SK-N-SH (cell line): Measurements from ENCODE around the gene WDR82.

ENCODE experiments used
- FOXM1 ChIP-seq: IDR thresholded peaks from 2 replicates; pipeline ENCODE4 v1.4.0; 2012; ENCODE audit warnings: low read depth, mild to moderate bottlenecking
- MXI1 ChIP-seq: IDR thresholded peaks from 2 replicates; pipeline ENCODE4 v1.6.1; 2012; ENCODE audit warnings: mild to moderate bottlenecking, low read depth, low read length, improper control_type of control experiment
- POLR2AphosphoS5 ChIP-seq: IDR thresholded peaks from 2 replicates; pipeline ENCODE4 v1.6.1; 2012; ENCODE audit warnings: low read depth, low read length
- YY1 ChIP-seq: IDR thresholded peaks from 2 replicates; pipeline ENCODE4 v1.4.0; 2012; ENCODE audit warnings: low read depth, mild to moderate bottlenecking
- TF ChIP-seq, protein P1 (sequence below): fragments of 200-600 bp; sonication (generic); IDR thresholded peaks from 2 replicates; pipeline ENCODE4 v1.6.1; 2017; ENCODE audit warnings: antibody characterized with exemption, mild to moderate bottlenecking, moderate library complexity
- TF ChIP-seq, protein P2 (sequence below): IDR thresholded peaks from 2 replicates; pipeline ENCODE4 v1.4.0; 2012; ENCODE audit warnings: low read depth, borderline replicate concordance

DNA sequence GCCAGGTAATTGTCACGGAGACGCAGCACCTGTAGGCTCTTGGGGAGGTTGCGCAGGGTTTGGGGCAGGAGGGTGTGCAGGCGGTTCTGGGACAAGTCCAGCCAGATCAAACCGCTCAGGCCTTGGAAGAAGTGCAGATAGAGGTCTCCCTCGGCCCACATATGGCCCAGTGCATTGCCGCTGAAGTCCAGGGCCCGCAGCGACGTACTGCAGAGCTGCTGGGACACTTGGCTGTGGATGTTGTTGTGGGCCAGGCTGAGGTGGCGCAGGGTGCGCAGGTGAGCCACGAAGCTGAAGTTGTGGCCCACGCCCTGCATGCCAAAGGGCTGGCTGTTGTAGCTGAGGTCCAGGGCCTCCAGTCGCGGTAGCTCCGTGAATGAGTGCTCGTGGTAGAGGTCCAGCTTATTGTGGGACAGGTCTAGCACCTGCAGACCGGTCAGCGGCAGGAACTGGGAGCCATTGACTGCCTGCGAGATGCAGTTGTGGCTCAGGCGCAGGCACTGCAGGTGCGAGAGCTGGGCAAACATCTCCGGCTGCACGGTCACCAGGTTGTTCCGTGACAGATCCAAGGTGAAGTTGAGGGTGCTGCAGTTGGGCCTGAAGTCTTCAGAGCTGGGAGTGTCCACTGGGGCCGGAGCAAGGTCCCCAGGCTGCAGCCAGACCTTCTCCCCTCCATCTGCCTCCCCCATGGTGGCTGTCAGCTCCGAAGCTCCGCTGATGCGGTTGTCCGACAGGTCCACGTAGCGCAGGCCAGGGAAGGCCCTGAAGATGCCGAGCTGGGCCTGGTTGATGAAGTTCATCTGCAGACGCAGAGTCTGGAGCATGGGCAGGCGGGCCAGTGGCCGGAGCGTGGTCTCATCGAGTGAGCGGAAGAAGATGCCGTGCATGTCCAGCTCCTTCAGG, 55.9 kb downstream of the WDR82 start:
- no peak for TF ChIP-seq MXI1
- TF ChIP-seq, protein P1, sequence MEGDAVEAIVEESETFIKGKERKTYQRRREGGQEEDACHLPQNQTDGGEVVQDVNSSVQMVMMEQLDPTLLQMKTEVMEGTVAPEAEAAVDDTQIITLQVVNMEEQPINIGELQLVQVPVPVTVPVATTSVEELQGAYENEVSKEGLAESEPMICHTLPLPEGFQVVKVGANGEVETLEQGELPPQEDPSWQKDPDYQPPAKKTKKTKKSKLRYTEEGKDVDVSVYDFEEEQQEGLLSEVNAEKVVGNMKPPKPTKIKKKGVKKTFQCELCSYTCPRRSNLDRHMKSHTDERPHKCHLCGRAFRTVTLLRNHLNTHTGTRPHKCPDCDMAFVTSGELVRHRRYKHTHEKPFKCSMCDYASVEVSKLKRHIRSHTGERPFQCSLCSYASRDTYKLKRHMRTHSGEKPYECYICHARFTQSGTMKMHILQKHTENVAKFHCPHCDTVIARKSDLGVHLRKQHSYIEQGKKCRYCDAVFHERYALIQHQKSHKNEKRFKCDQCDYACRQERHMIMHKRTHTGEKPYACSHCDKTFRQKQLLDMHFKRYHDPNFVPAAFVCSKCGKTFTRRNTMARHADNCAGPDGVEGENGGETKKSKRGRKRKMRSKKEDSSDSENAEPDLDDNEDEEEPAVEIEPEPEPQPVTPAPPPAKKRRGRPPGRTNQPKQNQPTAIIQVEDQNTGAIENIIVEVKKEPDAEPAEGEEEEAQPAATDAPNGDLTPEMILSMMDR = no peak
- no peak for TF ChIP-seq POLR2AphosphoS5
- TF ChIP-seq, protein P2, sequence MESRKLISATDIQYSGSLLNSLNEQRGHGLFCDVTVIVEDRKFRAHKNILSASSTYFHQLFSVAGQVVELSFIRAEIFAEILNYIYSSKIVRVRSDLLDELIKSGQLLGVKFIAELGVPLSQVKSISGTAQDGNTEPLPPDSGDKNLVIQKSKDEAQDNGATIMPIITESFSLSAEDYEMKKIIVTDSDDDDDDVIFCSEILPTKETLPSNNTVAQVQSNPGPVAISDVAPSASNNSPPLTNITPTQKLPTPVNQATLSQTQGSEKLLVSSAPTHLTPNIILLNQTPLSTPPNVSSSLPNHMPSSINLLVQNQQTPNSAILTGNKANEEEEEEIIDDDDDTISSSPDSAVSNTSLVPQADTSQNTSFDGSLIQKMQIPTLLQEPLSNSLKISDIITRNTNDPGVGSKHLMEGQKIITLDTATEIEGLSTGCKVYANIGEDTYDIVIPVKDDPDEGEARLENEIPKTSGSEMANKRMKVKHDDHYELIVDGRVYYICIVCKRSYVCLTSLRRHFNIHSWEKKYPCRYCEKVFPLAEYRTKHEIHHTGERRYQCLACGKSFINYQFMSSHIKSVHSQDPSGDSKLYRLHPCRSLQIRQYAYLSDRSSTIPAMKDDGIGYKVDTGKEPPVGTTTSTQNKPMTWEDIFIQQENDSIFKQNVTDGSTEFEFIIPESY = no peak
- TF ChIP-seq YY1 = no peak
- no peak for TF ChIP-seq FOXM1
